GM10248 (cell line): Measurements from ENCODE around the gene CLCN1.

Source experiments
- CTCF ChIA-PET: fragments of 300-600 bp; sonication (Branson Sonifier 250); formaldehyde crosslinking; extraction: SDS; loops from one replicate; lab custom pipeline; 2021; ENCODE audit warnings: antibody characterized with exemption; lab: Yijun Ruan, JAX
- POLR2A ChIA-PET: fragments of 350-650 bp; sonication (Branson Sonifier 250); formaldehyde crosslinking; extraction: SDS; loops from one replicate; lab custom pipeline; 2020; ENCODE audit warnings: antibody characterized with exemption; lab: Yijun Ruan, JAX
- DNase-seq: peaks from one replicate; pipeline ENCODE4 v3.0.0; 2012; ENCODE audit errors: extremely low spot score
- TF ChIP-seq, protein P1 (sequence below): IDR thresholded peaks from 2 replicates; pipeline ENCODE4 v1.5.1; 2012; ENCODE audit warnings: mild to moderate bottlenecking, low read depth; ENCODE audit errors: extremely low read depth, missing control alignments, control extremely low read depth

The CLCN1 gene

DNA sequence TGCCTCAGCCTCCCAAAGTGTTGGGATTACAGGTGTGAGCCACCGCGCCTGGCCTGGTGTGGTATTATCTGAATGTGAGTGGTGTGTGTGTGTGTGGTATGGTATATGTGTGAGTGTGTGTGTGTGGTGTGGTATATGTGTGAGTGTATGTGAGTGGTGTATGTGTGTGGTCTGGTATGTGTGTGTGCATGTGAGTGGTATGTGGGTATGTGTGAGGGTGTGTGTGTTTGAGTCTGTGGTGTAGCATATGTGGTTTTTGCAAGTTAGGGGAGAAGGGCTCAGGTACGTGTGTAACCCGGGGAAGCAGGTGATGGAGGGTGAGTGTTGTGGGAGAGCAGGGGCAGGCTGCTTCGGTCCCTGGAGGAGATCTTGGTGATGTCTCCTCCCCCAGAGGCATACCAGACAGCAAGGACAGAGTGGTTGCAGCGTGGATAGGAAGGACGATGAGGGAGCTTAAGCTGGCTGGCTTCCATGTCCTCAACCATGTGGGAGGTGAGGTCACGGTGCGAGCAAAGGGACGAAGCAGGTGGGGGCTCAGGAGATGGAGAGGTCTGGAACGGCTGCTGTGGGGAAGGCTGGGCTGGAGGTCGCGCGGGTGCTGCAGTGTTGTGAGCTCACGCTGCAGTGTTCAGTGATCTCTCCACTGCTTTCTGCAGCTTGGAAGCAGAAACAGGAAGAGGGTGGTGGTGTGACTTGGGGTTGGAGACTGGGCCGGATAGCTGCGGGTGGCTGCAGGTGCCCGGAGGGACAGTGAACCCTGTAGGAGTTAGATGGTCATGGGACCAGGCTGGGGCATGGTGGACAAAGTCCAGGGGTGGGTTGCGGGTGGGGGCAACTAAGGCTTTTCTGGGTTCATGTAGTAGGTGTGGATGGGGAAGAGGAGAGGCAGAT is 70.2 kb downstream of the CLCN1 start:
- POLR2A ChIA-PET = no interaction called here
- peak; percentile 20 for DNase-seq
- CTCF ChIA-PET = interaction anchor here (1.0 kb wide), 1 partner anchor 30 kb away, joined by 3 read pairs; no protein-coding TSS in a partner anchor
- TF ChIP-seq, protein P1, sequence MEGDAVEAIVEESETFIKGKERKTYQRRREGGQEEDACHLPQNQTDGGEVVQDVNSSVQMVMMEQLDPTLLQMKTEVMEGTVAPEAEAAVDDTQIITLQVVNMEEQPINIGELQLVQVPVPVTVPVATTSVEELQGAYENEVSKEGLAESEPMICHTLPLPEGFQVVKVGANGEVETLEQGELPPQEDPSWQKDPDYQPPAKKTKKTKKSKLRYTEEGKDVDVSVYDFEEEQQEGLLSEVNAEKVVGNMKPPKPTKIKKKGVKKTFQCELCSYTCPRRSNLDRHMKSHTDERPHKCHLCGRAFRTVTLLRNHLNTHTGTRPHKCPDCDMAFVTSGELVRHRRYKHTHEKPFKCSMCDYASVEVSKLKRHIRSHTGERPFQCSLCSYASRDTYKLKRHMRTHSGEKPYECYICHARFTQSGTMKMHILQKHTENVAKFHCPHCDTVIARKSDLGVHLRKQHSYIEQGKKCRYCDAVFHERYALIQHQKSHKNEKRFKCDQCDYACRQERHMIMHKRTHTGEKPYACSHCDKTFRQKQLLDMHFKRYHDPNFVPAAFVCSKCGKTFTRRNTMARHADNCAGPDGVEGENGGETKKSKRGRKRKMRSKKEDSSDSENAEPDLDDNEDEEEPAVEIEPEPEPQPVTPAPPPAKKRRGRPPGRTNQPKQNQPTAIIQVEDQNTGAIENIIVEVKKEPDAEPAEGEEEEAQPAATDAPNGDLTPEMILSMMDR = no peak

DNA sequence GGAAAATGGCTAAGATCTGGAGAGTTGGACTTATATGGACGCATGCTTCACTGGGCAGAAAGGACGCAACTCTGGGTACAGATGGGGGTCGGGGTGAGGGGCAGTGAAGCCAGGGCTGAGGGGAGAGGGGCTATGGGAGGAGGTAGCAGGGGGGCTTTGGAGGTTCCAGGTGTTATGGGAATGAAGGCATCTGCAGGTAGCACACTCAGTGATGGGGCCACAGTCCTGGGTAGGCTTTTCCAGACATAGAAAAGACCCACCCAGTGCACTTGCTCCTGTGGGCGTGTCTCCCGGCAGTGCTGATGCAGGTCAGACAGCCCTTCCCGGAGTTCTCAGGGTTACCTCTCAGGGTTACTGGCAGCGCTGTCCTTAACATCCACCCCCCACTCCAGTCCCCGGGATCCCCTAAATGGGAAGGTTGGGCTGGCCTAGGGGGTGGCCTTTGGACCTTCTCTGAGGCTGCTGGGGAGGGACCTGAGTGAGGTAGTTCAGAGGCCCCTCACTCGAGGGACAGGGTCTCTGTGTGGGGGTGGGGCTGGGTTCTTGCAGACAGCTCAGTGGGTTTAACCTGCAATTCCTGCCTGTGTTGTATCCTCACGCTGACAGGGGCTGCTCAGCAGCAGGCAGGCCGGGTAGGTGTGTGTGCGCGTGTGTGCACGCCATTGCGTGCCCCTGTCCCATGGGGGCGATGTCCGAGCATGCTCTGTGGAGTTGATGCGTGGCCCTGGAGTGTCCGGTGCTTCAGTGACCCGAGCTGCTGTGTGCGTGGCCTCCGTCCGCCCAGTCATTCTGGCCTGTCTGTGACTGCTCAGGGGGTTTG is 71.5 kb downstream of the CLCN1 start:
- no peak for DNase-seq
- ChIA-PET CTCF (interaction anchor here (1.3 to 2.0 kb wide), 3 partner anchors 7 to 147 kb away, joined by 3 to 9 read pairs (median 4); no protein-coding TSS in a partner anchor), POLR2A (no interaction called here)
- TF ChIP-seq, protein P1 = no peak

DNA sequence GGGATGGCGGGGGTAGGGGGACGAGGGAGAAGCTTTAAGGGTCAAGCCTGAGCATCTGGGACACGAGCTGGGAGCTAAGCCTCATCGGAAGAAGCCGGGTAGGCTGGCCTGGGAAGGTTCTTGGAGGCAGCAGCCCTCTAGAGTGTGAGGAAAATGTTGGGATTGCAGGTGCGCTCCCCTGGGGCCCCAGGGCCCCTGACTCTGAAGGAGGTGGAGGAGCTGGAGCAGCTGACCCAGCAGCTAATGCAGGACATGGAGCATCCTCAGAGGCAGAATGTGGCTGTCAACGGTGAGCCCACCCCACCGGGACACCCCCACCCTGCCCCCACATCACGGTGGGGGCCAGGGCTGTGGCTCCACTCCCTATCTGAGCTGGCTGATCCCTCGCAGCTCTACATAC is 72.1 kb downstream of the CLCN1 start:
- ChIA-PET CTCF (interaction anchor here (0.9 to 2.0 kb wide), 4 partner anchors 8 to 148 kb away, joined by 3 to 9 read pairs (median 4); no protein-coding TSS in a partner anchor), POLR2A (interaction anchor here (0.5 kb wide), 1 partner anchor 100 kb away, joined by 8 read pairs; the partner anchor contains the start of gene CASP2)
- no peak for DNase-seq
- TF ChIP-seq, protein P1 = no peak

DNA sequence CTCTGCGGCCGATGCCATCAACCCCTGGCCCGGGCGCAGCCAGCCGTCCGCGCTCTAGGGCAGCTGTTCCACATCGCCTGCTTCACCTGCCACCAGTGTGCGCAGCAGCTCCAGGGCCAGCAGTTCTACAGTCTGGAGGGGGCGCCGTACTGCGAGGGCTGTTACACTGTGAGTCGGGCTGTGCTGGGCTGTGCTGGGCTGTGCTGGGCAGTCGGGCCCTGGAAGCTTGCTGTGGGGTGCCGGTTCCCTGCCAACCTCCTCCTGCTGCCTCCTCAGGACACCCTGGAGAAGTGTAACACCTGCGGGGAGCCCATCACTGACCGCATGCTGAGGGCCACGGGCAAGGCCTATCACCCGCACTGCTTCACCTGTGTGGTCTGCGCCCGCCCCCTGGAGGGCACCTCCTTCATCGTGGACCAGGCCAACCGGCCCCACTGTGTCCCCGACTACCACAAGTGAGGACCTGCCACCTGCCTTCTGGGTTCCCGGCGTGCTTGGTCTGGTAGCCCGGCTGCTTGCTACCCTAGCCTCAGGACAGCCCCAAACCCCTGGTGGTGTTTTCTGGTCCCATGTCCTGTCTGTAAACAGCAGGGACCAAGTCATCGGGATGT is 72.7 kb downstream of the CLCN1 start:
- no peak for DNase-seq
- CTCF ChIA-PET = interaction anchor here (0.9 to 2.0 kb wide), 5 partner anchors 9 to 148 kb away, joined by 3 to 9 read pairs (median 3); no protein-coding TSS in a partner anchor
- TF ChIP-seq, protein P1 = no peak
- POLR2A ChIA-PET = interaction anchor here (0.5 kb wide), 1 partner anchor 100 kb away, joined by 8 read pairs; the partner anchor contains the start of gene CASP2

DNA sequence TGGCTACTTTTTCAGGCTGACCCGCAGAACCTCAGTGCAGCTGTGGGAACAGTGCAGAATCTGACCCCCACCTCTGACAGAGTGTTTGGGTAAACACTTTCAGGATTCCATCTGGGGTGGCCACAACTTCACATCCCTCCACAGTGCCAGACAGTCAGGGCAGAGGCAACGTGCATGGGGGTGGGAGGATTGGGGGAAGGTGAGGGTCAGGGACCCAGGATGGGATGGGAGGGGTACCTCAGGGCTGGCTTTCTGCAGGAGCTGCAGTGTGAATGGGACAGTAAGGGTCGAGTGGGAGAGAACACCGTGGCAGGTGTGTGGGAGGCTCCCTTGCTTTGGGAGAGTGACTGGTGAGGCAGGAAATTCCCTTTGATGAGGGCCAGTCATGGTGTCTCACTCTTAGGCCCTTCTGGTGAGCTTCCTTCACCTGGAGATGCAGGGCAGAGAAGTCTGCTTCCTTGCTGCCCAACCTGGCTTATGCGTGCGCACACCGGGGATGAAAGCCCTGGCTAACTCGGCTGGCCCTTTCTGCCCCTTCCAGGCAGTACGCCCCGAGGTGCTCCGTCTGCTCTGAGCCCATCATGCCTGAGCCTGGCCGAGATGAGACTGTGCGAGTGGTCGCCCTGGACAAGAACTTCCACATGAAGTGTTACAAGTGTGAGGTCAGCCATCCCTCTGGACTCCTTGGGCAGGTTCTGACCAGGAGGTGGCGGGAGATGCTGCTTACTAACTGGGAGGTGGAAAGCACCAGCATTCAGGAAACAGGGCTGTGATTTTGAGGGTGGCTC is 73.6 kb downstream of the CLCN1 start:
- POLR2A ChIA-PET = no interaction called here
- no peak for DNase-seq
- TF ChIP-seq, protein P1 = no peak
- CTCF ChIA-PET = interaction anchor here (0.9 to 2.0 kb wide), 4 partner anchors 9 to 149 kb away, joined by 3 to 9 read pairs (median 4); no protein-coding TSS in a partner anchor
